Measurements from ENCODE around the gene BANP. TPM values are rescaled to one million over a fixed set of nuclear protein-coding genes. Genes with fewer than 3 reads are reported as not detected.
"Not testable (repeated sequence)": the region's sequence is repeated elsewhere in the genome, so short reads cannot be mapped to it uniquely, and the experiment has no call there.

BANP gene
- total RNA-seq, 1 donor from 2014 or later: 28.2 TPM

DNA sequence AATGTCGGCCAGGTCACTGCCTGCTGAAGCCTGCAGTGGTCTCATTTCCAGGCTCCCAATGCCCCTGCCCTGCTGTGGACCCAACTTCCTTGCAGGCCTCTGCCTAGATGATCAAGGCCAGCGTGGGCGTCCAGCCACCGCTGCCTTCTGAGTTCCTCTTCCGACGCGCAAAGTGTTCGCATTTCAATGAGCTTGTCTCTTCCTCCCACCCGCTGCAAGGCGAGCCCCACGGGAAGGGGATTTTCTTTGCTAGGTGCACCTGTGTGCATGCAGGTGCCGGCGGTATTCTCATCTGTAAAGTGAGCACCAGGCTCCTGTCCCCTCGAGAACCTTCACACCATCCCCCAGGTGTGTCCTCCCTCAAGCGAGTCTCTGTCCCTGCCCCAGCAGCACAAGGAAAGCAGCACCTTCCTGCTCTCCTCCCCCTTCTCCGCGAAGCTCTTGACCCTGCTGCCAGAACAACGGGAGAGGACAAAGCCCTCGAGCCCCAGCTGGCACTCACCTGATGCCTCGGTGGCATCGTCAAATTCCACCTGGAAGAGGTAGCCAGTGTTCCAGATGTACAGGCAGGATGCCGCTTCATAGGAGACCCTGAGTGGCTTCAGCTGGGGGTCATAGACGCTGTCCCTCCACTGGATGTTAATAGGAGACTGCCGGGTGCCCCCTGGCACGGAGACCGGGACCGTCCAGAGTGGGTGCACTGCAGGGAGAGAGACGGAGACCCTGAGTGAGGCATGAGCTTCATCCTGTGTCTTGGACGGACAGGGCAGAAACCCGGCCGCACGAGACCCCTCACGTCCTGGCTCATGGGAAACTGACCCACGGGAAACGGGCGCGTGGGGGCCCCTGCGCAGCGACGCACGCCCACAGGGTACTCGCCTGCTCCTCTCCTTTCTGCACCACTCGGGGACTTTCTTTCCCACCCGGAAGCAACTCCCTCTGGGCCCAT lies 24.7 kb upstream of the BANP start:
- no peaks in the 10 kb centered on the region for H3K36me3 ChIP-seq (ENCODE audit: control insufficient read depth in 3 of 3, insufficient read depth in 3 of 3, low read length in 3 of 3)
- peaks cover 0 to 18% (median 4%) of the 10 kb centered on the region in 3 donors for H3K4me1 ChIP-seq (ENCODE audit: control insufficient read depth in 3 of 3, insufficient read depth in 3 of 3, low read length in 3 of 3)
- H3K9ac ChIP-seq (ENCODE audit: low read depth in 1 of 3, low read length in 3 of 3): no peak overlapping the region
- H3K9me3 ChIP-seq (ENCODE audit: control insufficient read depth in 3 of 3, low read length in 3 of 3): no peaks in the 10 kb centered on the region
- H3K27me3 ChIP-seq (ENCODE audit: control insufficient read depth in 3 of 3, insufficient read depth in 3 of 3, low read length in 3 of 3): peaks cover 12 to 19% (median 14%) of the 10 kb centered on the region in 3 donors
- H3K4me3 ChIP-seq (ENCODE audit: low read length in 3 of 3): no peak overlapping the region
- no peak overlapping the region for H3K27ac ChIP-seq (ENCODE audit: low read depth, low read length)

DNA sequence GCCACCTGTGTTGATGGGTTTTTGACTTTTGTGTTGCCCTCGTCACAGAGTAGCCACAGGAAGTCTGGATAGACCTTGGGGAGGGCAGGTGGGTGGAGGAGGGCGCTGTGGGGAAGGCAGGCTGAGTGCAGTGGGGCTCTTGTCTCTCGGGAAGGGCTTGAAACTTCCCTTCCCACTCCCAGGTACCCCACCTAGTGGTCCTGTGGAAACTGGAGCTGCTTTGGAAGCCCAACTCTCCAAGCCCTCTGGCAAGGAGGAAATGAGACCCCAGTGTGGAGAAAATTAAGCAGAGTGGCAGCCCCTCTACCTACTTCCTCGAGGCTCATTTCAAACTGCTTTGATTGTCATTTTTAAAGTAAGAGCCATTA lies 24.1 kb upstream of the BANP start:
- H3K27me3 ChIP-seq (ENCODE audit: control insufficient read depth in 3 of 3, insufficient read depth in 3 of 3, low read length in 3 of 3): peaks cover 12 to 19% (median 14%) of the 10 kb centered on the region in 3 donors

DNA sequence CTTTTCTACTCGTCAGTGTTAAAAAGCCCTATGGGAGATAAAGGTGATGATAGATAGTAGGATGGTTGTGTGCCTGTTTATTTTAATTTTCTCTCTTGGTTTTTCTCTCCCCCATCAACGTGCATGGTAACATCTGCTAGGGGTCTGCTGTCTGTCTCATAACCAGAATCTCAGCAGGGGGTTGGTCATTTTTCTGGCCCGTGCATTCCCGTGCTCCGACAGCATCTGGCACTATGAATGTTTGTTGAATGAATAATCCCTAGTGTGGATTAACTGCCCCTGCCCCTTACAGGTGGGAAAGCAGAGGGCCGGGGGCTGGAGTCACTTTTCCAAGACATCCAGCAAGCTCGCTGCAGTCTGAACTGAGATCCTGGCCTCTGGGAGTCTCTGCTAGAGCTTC lies 21.2 kb upstream of the BANP start:
- H3K9ac ChIP-seq (ENCODE audit: low read depth in 1 of 3, low read length in 3 of 3): no peak overlapping the region
- no peak overlapping the region for H3K4me3 ChIP-seq (ENCODE audit: low read length in 3 of 3)
- H3K27me3 ChIP-seq (ENCODE audit: control insufficient read depth in 3 of 3, insufficient read depth in 3 of 3, low read length in 3 of 3): peaks cover 9 to 19% (median 14%) of the 10 kb centered on the region in 3 donors
- H3K9me3 ChIP-seq (ENCODE audit: control insufficient read depth in 3 of 3, low read length in 3 of 3): no peaks in the 10 kb centered on the region
- no peak overlapping the region for H3K27ac ChIP-seq (ENCODE audit: low read depth, low read length)
- no peaks in the 10 kb centered on the region for H3K36me3 ChIP-seq (ENCODE audit: control insufficient read depth in 3 of 3, insufficient read depth in 3 of 3, low read length in 3 of 3)
- H3K4me1 ChIP-seq (ENCODE audit: control insufficient read depth in 3 of 3, insufficient read depth in 3 of 3, low read length in 3 of 3): peaks cover 0 to 2% (median 0%) of the 10 kb centered on the region in 3 donors

More for the DNA sequence above, 24.1 kb upstream of the BANP start:
- Histone ChIP-seq H3K4me3 (ENCODE audit: low read length in 3 of 3) (no peak overlapping the region), H3K4me1 (ENCODE audit: control insufficient read depth in 3 of 3, insufficient read depth in 3 of 3, low read length in 3 of 3) (peaks cover 0 to 17% (median 3%) of the 10 kb centered on the region in 3 donors), H3K36me3 (ENCODE audit: control insufficient read depth in 3 of 3, insufficient read depth in 3 of 3, low read length in 3 of 3) (no peaks in the 10 kb centered on the region), H3K9me3 (ENCODE audit: control insufficient read depth in 3 of 3, low read length in 3 of 3) (no peaks in the 10 kb centered on the region), H3K27ac (ENCODE audit: low read depth, low read length) (no peak overlapping the region), H3K9ac (ENCODE audit: low read depth in 1 of 3, low read length in 3 of 3) (no peak overlapping the region)

DNA sequence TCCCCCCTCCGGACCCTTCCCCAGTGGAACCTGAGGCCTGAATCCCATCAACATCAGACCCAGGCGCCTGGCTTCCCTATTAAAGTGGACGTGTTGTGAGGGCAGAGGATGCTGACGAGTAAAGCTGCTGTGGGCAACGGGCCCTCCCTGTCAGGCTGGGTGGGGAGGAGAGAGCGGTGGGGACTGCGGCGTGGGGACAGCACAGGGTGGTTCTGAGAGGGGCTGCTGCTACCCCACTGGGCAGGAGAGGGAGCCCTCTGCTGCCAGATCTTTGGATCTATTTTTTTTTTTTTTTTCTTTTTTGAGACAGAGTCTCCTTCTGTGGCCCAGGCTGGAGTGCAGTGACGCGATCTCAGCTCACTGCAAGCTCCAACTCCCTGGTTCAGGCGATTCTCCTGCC lies 20.8 kb upstream of the BANP start:
- Histone ChIP-seq H3K27ac (ENCODE audit: low read depth, low read length) (no peak overlapping the region), H3K36me3 (ENCODE audit: control insufficient read depth in 3 of 3, insufficient read depth in 3 of 3, low read length in 3 of 3) (no peaks in the 10 kb centered on the region), H3K9ac (ENCODE audit: low read depth in 1 of 3, low read length in 3 of 3) (no peak overlapping the region), H3K9me3 (ENCODE audit: control insufficient read depth in 3 of 3, low read length in 3 of 3) (no peaks in the 10 kb centered on the region), H3K4me3 (ENCODE audit: low read length in 3 of 3) (no peak overlapping the region), H3K27me3 (ENCODE audit: control insufficient read depth in 3 of 3, insufficient read depth in 3 of 3, low read length in 3 of 3) (peaks cover 9 to 21% (median 14%) of the 10 kb centered on the region in 3 donors), H3K4me1 (ENCODE audit: control insufficient read depth in 3 of 3, insufficient read depth in 3 of 3, low read length in 3 of 3) (no peaks in the 10 kb centered on the region)

DNA sequence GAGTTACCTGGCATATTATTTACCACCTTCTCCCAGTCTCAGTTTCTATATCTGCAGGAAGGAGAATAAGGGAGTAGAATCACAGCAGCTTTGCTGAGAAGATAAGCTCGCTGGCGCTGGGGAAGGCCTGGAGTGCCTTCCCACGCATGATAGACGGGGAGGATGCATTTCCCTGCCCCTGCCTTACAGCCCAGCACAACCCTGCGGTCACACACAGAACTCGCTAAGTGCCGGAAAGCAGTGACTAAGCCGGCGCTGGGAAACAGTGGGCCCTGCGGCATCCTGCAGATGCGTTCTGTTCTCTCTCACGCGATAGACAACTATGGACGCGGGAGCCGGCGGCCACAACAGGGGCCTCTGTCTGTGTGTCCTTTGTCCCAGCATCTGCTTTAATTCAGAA lies 19.7 kb upstream of the BANP start:
- Histone ChIP-seq H3K27me3 (ENCODE audit: control insufficient read depth in 3 of 3, insufficient read depth in 3 of 3, low read length in 3 of 3) (peaks cover 8 to 17% (median 12%) of the 10 kb centered on the region in 3 donors), H3K9ac (ENCODE audit: low read depth in 1 of 3, low read length in 3 of 3) (no peak overlapping the region), H3K27ac (ENCODE audit: low read depth, low read length) (no peak overlapping the region), H3K4me1 (ENCODE audit: control insufficient read depth in 3 of 3, insufficient read depth in 3 of 3, low read length in 3 of 3) (no peaks in the 10 kb centered on the region), H3K9me3 (ENCODE audit: control insufficient read depth in 3 of 3, low read length in 3 of 3) (no peaks in the 10 kb centered on the region), H3K36me3 (ENCODE audit: control insufficient read depth in 3 of 3, insufficient read depth in 3 of 3, low read length in 3 of 3) (no peaks in the 10 kb centered on the region), H3K4me3 (ENCODE audit: low read length in 3 of 3) (no peak overlapping the region)

DNA sequence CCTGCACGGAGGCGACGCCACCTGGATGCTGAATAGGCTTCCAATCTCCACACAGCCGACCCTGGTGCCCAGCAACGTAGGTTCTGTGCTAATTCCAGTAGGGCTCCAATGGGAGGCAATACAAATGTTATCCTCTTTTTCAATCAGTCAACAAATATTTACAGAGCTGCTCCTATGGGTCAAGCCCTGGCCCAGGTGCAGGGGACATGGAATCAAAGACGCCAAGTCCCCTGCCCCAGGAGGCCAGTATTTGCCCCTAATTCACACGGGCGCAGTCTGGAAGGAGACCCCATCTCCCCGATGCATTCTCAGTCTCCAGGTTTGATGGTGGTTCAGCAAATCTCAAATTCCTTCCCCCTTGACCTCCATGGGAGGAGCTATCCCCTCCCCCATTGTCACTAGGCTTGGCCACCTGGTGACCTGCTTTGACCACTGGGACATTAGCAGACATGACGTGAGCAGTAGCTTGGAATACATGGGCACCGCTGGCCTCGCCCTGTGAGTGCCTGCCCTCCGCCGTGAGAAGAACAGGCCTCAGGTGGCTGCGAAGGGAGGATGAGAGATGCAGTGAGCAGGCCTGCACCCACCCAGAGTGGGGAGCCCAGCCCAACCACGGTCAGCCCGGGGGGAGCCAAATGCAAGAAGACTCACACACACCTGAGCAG lies 18.6 kb upstream of the BANP start:
- H3K9me3 ChIP-seq (ENCODE audit: control insufficient read depth in 3 of 3, low read length in 3 of 3); H3K36me3 ChIP-seq (ENCODE audit: control insufficient read depth in 3 of 3, insufficient read depth in 3 of 3, low read length in 3 of 3); H3K27me3 ChIP-seq (ENCODE audit: control insufficient read depth in 3 of 3, insufficient read depth in 3 of 3, low read length in 3 of 3); H3K9ac ChIP-seq (ENCODE audit: low read depth in 1 of 3, low read length in 3 of 3); H3K4me1 ChIP-seq (ENCODE audit: control insufficient read depth in 3 of 3, insufficient read depth in 3 of 3, low read length in 3 of 3); H3K27ac ChIP-seq (ENCODE audit: low read depth, low read length); H3K4me3 ChIP-seq (ENCODE audit: low read length in 3 of 3): not testable (repeated sequence)

DNA sequence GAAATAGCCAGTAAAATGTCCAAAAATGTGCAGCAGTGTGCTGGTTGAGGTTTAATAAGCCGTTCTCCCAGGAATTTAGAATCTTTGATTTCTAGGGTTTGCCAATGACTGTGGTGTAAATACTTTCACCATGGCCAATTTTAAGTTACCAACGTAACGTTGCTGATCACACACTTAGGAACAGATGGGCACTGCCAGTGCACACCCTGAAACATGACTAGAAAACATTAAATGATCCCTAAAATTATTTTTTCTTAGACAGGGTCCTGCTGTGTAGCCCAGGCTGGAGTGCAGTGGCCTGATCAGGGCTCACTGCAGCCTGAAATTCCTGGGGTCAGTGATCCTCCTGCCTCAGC lies 18.1 kb upstream of the BANP start:
- H3K27ac ChIP-seq (ENCODE audit: low read depth, low read length): no peak overlapping the region

DNA sequence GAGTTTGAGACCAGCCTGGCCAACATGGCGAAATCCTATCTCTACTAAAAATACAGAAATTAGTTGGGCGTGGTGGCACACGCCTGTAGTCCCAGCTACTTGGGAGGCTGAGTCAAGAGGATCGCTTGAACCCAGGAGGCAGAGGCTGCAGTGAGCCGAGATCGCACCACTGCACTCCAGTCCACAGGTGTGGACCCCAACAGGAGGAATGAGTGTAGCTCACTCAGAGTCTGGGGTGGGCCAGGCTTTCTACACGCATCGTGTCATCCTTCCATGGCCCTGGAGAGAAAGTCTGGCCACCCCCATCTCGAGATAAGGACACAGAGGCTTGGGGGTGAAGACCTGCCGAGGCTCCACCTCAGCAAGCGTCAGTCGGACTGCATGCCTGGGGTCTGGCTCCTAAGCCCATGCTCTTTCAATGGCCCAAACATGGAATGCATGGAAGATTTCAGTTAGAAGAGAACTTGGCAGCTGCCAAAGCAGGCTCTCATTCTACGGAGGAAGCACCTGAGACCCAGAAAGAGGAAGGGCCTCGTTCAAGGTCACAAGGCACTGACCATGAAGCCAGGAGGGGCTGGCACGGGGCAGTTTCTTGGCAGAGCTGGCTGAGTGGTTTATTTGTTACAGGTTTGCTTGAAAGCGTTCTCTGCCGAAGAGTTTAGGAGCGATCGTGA lies 16.3 kb upstream of the BANP start:
- H3K27ac ChIP-seq (ENCODE audit: low read depth, low read length); H3K27me3 ChIP-seq (ENCODE audit: control insufficient read depth in 3 of 3, insufficient read depth in 3 of 3, low read length in 3 of 3); H3K36me3 ChIP-seq (ENCODE audit: control insufficient read depth in 3 of 3, insufficient read depth in 3 of 3, low read length in 3 of 3); H3K4me1 ChIP-seq (ENCODE audit: control insufficient read depth in 3 of 3, insufficient read depth in 3 of 3, low read length in 3 of 3); H3K9me3 ChIP-seq (ENCODE audit: control insufficient read depth in 3 of 3, low read length in 3 of 3); H3K4me3 ChIP-seq (ENCODE audit: low read length in 3 of 3); H3K9ac ChIP-seq (ENCODE audit: low read depth in 1 of 3, low read length in 3 of 3): not testable (repeated sequence)

More for the DNA sequence above, 18.1 kb upstream of the BANP start:
- Histone ChIP-seq H3K4me3 (ENCODE audit: low read length in 3 of 3) (no peak overlapping the region), H3K4me1 (ENCODE audit: control insufficient read depth in 3 of 3, insufficient read depth in 3 of 3, low read length in 3 of 3) (no peaks in the 10 kb centered on the region), H3K9ac (ENCODE audit: low read depth in 1 of 3, low read length in 3 of 3) (no peak overlapping the region), H3K9me3 (ENCODE audit: control insufficient read depth in 3 of 3, low read length in 3 of 3) (no peaks in the 10 kb centered on the region), H3K36me3 (ENCODE audit: control insufficient read depth in 3 of 3, insufficient read depth in 3 of 3, low read length in 3 of 3) (no peaks in the 10 kb centered on the region), H3K27me3 (ENCODE audit: control insufficient read depth in 3 of 3, insufficient read depth in 3 of 3, low read length in 3 of 3) (peaks cover 0 to 10% (median 5%) of the 10 kb centered on the region in 3 donors)

DNA sequence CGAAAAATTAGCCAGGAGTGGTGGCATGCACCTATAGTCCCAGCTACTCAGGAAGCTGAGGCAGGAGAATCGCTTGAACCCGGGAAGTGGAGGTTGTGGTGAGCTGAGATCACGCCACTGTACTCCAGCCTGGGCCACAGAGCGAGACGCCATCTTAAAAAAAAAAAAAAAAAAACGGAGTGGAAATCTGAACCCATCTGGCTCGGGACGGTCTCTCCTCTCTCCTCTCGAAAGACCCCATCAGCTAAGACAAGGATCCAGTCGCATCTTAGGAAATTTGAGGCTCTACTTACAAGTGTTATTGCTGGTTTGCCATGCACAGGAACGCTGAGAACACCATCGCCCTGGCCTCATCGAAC lies 15.2 kb upstream of the BANP start:
- H3K9me3 ChIP-seq (ENCODE audit: control insufficient read depth in 3 of 3, low read length in 3 of 3); H3K4me1 ChIP-seq (ENCODE audit: control insufficient read depth in 3 of 3, insufficient read depth in 3 of 3, low read length in 3 of 3); H3K36me3 ChIP-seq (ENCODE audit: control insufficient read depth in 3 of 3, insufficient read depth in 3 of 3, low read length in 3 of 3); H3K4me3 ChIP-seq (ENCODE audit: low read length in 3 of 3); H3K27ac ChIP-seq (ENCODE audit: low read depth, low read length); H3K27me3 ChIP-seq (ENCODE audit: control insufficient read depth in 3 of 3, insufficient read depth in 3 of 3, low read length in 3 of 3); H3K9ac ChIP-seq (ENCODE audit: low read depth in 1 of 3, low read length in 3 of 3): not testable (repeated sequence)
